Retinal pigment epithelial cell (primary cell): ENCODE measurements around the gene SH3BGRL2.
A peak's percentile ranks its signal among the peaks of the same experiment; 100 is the strongest.

ENCODE experiments used
- DNase-seq: peaks from one replicate; pipeline ENCODE4 v3.0.0-alpha.2; 2010; ENCODE audit warnings: low read depth
- H3K4me3 ChIP-seq: 2 replicates; pipeline ENCODE4 v1.5.1; 2011; ENCODE audit warnings: mild to moderate bottlenecking, low read length, control low read depth, moderate library complexity
- TF ChIP-seq, protein P1 (sequence below): conservative IDR thresholded peaks from 2 replicates; pipeline ENCODE4 v1.5.1; 2011; ENCODE audit warnings: low read depth, low read length, control low read depth, inconsistent platforms

SH3BGRL2 gene

DNA sequence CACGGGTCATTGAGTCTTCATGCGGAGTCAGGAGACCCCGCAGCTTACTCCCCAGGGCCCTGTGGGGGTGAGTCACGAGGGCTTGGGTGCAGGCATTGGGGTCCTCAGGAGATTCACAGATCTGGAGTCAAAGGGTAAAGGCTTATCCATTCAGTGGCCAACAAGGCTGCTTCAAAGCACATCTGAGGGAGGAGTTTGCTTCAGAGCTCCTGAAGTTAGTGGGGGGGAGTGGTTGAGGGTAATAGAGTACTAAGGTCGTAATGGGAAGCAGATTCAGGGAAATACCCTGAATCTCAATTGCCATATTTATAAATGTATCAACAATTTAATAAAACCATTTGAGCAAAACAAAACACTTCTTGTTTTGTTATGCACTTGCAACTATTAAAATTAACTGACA is 37.3 kb downstream of the SH3BGRL2 start:
- no peak for DNase-seq
- TF ChIP-seq, protein P1, sequence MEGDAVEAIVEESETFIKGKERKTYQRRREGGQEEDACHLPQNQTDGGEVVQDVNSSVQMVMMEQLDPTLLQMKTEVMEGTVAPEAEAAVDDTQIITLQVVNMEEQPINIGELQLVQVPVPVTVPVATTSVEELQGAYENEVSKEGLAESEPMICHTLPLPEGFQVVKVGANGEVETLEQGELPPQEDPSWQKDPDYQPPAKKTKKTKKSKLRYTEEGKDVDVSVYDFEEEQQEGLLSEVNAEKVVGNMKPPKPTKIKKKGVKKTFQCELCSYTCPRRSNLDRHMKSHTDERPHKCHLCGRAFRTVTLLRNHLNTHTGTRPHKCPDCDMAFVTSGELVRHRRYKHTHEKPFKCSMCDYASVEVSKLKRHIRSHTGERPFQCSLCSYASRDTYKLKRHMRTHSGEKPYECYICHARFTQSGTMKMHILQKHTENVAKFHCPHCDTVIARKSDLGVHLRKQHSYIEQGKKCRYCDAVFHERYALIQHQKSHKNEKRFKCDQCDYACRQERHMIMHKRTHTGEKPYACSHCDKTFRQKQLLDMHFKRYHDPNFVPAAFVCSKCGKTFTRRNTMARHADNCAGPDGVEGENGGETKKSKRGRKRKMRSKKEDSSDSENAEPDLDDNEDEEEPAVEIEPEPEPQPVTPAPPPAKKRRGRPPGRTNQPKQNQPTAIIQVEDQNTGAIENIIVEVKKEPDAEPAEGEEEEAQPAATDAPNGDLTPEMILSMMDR: no peak
- H3K4me3 ChIP-seq: no peak overlapping the region

DNA sequence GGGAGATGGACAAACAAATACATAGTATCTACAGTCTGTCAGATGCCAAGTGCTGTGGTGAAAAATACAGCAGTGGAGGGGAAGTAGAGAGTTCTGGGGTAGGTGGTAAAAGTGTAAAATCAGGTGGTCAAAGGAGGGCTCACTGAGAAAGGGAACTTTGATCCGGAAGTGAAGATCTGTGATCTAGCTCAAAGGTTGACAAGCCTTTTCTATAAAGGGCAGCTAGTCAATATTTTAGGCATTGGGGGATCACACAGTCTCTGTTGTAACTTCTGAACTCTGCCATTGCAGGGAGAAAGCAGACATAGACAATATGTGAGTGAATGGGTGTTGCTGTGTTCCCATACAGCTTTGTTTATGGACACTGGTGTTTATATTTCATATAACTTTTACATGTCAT is 38.6 kb downstream of the SH3BGRL2 start:
- TF ChIP-seq, protein P1: no peak
- no peak for DNase-seq

GRCh38 chr6:79670789-79671188 is 39.7 kb downstream of the SH3BGRL2 start:
- H3K4me3 ChIP-seq: no peak overlapping the region
- TF ChIP-seq, protein P1: no peak
- DNase-seq: no peak

More for the DNA sequence above, 38.6 kb downstream of the SH3BGRL2 start:
- no peak overlapping the region for H3K4me3 ChIP-seq

GRCh38 chr6:79671600-79672266 is 40.6 kb downstream of the SH3BGRL2 start:
- no peak for DNase-seq
- TF ChIP-seq, protein P1: no peak

GRCh38 chr6:79672631-79673111 is 41.5 kb downstream of the SH3BGRL2 start:
- no peak for DNase-seq
- no peak overlapping the region for H3K4me3 ChIP-seq
- TF ChIP-seq, protein P1: peak; percentile 69

More at GRCh38 chr6:79671600-79672266, 40.6 kb downstream of the SH3BGRL2 start:
- H3K4me3 ChIP-seq: no peak overlapping the region

DNA sequence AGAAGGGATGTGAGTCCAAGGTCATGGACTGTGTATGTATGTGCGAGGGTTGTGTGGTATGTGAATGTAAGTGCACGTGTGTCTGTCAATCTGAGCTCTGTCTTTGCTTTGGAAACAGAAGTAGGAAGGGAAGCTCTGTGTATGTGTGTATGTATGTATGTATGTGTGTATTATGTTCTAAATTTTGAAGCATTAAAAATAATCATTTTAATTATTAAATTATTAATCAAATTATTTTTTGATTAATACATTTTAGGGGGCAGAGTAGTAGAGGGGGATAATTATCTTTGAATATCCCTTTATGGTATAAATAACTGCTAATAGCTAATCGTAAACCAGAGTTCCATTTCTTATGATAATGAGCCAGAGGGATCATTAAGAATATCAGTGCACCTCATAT is 42.8 kb downstream of the SH3BGRL2 start:
- no peak overlapping the region for H3K4me3 ChIP-seq
- DNase-seq: no peak
- TF ChIP-seq, protein P1: no peak
